Body of pancreas (tissue), 4 donors: Measurements from ENCODE around the gene SLC4A7. TPM values are rescaled to one million over a fixed set of nuclear protein-coding genes. Genes with fewer than 3 reads are reported as not detected.

Experiments used
- ATAC-seq: fragments of 150-250 bp; one replicate; pipeline ENCODE4 v1.9.1; 2016
- DNase-seq, 4 donors: peaks; one replicate each; pipeline ENCODE4 v3.0.0-alpha.2; 2019
- H3K27ac ChIP-seq, 4 donors: fragments of 200-600 bp; sonication (generic); 1 replicate in 3 of 4; 2 replicates in 1 of 4; pipeline versions ENCODE4 v1.5.1 to v1.6.1; 2016 to 2019; ENCODE audit warnings: mild to moderate bottlenecking in 1 of 4, mixed read lengths in 1 of 4, moderate library complexity in 1 of 4
- H3K27me3 ChIP-seq, 2 donors: fragments of 200-600 bp; sonication (generic); one replicate each; pipeline ENCODE4 v1.6.0; 2016; ENCODE audit warnings: mild to moderate bottlenecking in 1 of 2
- H3K36me3 ChIP-seq, 2 donors: fragments of 200-600 bp; sonication (generic); replicated peaks in 1 of 2; 2 replicates each; pipeline ENCODE4 v1.5.1; 2016; ENCODE audit warnings: low read depth in 2 of 2; ENCODE audit not compliant: insufficient read depth in 1 of 2
- H3K4me1 ChIP-seq: fragments of 200-600 bp; sonication (generic); one replicate; pipeline ENCODE4 v1.6.0; 2016
- H3K4me3 ChIP-seq, 2 donors: fragments of 200-600 bp; sonication (generic); 1 replicate in 1 of 2; 2 replicates in 1 of 2; pipeline ENCODE4 v1.5.1; 2016 to 2019
- H3K9me3 ChIP-seq, 3 donors: fragments of 200-600 bp; sonication (generic); 1 replicate in 2 of 3; 2 replicates in 1 of 3; pipeline ENCODE4 v1.5.1; 2016
- POLR2A ChIP-seq, 3 donors: fragments of 450-650 bp; IDR thresholded peaks; one replicate each; pipeline ENCODE4 v1.6.1; 2016; ENCODE audit warnings: antibody characterized with exemption in 3 of 3, mild to moderate bottlenecking in 2 of 3
- WGBS, 2 donors: methylation state at CpG; one replicate each; pipeline ENCODE4 v1.1.5; 2017; 5-methylcytosine and 5-hydroxymethylcytosine counted together
- intact Hi-C: fragments of 100-400 bp; cut with DNase I; formaldehyde crosslinking; loops from one replicate; pipeline ENCODE4 v1.15.1; 2023
- total RNA-seq, 2 donors: library from RNA; depleted of rRNA; stranded (reverse); fragments of >200 nt; gene quantifications; one replicate each; pipeline ENCODE4 v1.1.0, GENCODE V29; 2016
- TF ChIP-seq, protein P1 (sequence below), 7 experiments: fragments of 450-650 bp in 4 of 7; fragments of 200-600 bp in 3 of 7; sonication (generic) in 3 of 7; IDR thresholded peaks; one replicate each; pipeline ENCODE4 v1.5.1; 2016 to 2019; ENCODE audit warnings: antibody characterized with exemption in 7 of 7

The SLC4A7 gene
- total RNA-seq, 2 donors from 2014 or later, result 10.1 to 12.9 TPM

DNA sequence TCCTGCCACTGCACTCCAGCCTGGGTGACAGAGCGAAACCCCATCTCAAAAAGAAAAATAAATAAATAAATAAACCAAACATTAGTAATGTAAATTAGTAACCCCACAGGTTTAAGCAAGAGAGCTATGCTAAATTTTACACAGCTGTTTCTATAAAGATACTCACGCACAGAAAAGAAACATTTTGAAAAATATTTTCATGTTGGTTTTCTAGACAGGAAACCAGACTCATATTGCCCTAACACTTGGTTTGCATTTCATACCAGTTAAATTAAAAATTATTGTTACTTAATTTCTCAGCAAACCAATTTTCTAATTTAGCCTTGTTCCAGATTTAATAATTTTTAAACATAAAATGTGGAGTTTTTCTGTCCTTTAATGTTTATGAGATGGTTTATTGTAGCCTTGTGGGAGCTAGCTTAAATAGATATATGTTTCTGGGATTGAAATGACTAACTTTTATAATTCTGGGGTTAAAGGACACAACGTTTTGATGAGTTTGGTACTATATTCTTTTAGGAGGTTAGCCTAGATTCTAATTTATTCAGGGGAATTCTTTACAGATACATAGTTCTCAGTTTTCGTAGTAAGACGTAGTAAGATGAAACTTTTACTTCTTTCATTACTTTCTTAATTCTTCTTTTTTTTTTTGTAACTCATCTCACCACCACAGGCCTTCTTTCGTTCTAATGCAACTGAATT is 42.6 kb upstream of the SLC4A7 start:
- WGBS, 2 donors, result 79 to 80% methylated on average over 6 of the region's 6 CpGs
- TF ChIP-seq, protein P1, sequence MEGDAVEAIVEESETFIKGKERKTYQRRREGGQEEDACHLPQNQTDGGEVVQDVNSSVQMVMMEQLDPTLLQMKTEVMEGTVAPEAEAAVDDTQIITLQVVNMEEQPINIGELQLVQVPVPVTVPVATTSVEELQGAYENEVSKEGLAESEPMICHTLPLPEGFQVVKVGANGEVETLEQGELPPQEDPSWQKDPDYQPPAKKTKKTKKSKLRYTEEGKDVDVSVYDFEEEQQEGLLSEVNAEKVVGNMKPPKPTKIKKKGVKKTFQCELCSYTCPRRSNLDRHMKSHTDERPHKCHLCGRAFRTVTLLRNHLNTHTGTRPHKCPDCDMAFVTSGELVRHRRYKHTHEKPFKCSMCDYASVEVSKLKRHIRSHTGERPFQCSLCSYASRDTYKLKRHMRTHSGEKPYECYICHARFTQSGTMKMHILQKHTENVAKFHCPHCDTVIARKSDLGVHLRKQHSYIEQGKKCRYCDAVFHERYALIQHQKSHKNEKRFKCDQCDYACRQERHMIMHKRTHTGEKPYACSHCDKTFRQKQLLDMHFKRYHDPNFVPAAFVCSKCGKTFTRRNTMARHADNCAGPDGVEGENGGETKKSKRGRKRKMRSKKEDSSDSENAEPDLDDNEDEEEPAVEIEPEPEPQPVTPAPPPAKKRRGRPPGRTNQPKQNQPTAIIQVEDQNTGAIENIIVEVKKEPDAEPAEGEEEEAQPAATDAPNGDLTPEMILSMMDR (IDR thresholded peaks at IDR 0.05), result no peak
- TF ChIP-seq POLR2A (IDR thresholded peaks at IDR 0.05), result no peak

DNA sequence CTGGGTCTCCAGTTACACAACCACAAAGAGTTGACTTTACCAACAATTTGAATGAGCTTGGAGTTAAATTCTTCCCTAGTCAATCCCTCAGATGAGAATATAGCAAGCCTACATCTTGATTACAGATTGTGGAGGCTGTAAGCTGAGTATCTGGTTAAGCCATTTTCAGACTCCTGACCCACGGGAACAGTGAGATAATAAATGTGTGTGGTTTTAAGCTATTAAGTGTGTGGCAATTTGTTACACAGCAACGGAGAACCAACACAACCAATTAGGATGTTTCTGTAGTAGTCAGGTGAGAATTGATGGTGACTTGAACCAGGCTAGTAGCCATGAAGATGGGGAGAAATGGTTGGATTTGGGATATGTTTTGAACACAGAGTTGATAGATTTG is 37.7 kb upstream of the SLC4A7 start:
- H3K36me3 ChIP-seq, result no peaks in the 10 kb centered on the region
- no peak for ATAC-seq
- no peaks in the 10 kb centered on the region for H3K27me3 ChIP-seq
- WGBS, 2 donors, result 46 to 59% methylated on average over 2 of the region's 2 CpGs
- H3K9me3 ChIP-seq, result no peaks in the 10 kb centered on the region
- TF ChIP-seq, protein P1 (IDR thresholded peaks at IDR 0.05), result no peak
- no peak for TF ChIP-seq POLR2A (IDR thresholded peaks at IDR 0.05)
- H3K27ac ChIP-seq, result no peak overlapping the region
- intact Hi-C loops, result no loop called here
- H3K4me3 ChIP-seq, result no peak overlapping the region
- DNase-seq, result no peak
- peaks cover 11% of the 10 kb centered on the region for H3K4me1 ChIP-seq

More for the DNA sequence above, 42.6 kb upstream of the SLC4A7 start:
- Histone ChIP-seq H3K4me1 (peaks cover 11% of the 10 kb centered on the region), H3K27ac (no peak overlapping the region), H3K36me3 (no peaks in the 10 kb centered on the region), H3K9me3 (no peaks in the 10 kb centered on the region), H3K27me3 (no peaks in the 10 kb centered on the region), H3K4me3 (no peak overlapping the region)
- no peak for ATAC-seq
- intact Hi-C loops, result no loop called here
- DNase-seq, result no peak

DNA sequence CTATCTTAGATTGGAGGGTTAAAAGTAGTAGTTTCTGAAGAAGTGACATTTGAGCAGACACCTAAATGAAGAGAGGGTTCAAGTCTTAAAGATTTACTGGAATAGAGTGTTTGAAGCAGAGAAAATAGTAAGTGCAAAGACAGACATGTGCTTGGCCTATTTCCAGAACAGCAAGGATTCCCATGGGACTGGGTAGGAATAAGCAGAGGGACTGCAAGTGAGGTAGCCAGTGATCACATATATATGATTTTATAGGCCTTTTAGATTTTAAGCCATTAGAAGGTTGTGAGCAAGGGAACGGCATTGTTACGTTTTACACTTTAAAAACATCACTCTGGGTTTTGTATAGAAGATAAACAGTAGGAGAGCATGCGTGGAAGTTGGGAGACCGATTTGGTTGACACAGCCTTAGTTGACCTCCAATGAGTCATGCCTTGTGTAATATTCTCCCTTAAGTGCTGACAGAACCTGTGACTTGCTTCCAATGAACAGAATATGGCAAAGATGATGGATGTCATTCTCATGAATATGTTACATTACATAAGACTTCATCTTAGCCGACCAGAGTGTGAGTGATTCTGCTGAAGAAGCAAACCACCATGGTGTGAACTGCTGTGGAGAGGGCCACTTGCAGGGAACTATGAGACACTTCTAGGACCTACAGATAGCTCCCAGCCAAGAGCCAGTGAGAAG is 37.1 kb upstream of the SLC4A7 start:
- Histone ChIP-seq H3K36me3 (no peaks in the 10 kb centered on the region), H3K9me3 (no peaks in the 10 kb centered on the region), H3K27me3 (no peaks in the 10 kb centered on the region), H3K4me1 (peaks cover 11% of the 10 kb centered on the region), H3K4me3 (no peak overlapping the region), H3K27ac (no peak overlapping the region)
- DNase-seq (peak in 1 of 4 donors; percentile 56), ATAC-seq (peak; percentile 65)
- 60 to 73% methylated on average over 5 of the region's 5 CpGs for WGBS, 2 donors
- TF ChIP-seq, protein P1 (IDR thresholded peaks at IDR 0.05), result no peak
- no peak for TF ChIP-seq POLR2A (IDR thresholded peaks at IDR 0.05)
- intact Hi-C loops, result no loop called here

DNA sequence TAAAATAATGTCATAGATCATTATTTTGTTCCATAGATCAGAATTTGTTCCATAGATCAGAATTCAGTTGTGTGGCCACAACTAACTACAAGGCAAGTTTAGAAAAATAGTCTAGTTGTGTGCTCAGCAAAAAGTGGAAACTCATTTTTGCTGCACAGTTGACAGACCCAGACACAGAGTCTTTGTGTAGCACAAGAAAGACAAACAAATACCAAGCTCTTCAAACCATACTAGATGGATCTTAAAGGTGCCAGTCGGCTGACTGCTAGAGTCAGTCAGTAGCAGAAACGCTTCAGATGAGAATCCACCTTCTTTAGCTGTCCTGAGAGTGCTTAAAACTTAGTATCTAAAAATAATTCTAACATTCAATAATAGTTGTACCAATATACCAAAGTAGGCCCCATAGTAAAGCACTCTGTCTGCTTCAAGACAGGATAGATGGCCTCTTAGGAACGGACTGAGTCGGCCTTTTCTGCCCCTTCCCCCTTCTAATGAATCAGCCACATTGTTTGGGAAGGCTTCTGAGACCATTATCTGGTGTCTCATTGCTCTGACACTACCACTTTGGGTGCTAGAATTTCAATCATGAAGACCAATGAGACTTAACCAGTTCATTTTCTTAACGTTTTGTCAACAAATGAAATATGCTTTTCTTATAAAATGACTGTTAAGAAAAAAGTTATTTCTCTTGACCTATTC is 27.7 kb upstream of the SLC4A7 start:
- H3K36me3 ChIP-seq, result no peaks in the 10 kb centered on the region
- DNase-seq (no peak), ATAC-seq (no peak)
- no peak overlapping the region for H3K27ac ChIP-seq
- H3K27me3 ChIP-seq, result no peaks in the 10 kb centered on the region
- no peaks in the 10 kb centered on the region for H3K9me3 ChIP-seq
- no peaks in the 10 kb centered on the region for H3K4me1 ChIP-seq
- TF ChIP-seq POLR2A (IDR thresholded peaks at IDR 0.05), result no peak
- TF ChIP-seq, protein P1 (IDR thresholded peaks at IDR 0.05), result no peak
- no peak overlapping the region for H3K4me3 ChIP-seq
- intact Hi-C loops, result no loop called here
- WGBS, 2 donors, result 31 to 35% methylated on average over 5 of the region's 5 CpGs
